ENCODE results near the gene SLC2A13. TPM values are rescaled to one million over a fixed set of nuclear protein-coding genes. Genes with fewer than 3 reads are reported as not detected.

SLC2A13 gene
- total RNA-seq, 1 donor from 2014 or later = 8.4 TPM

- Histone ChIP-seq H3K27ac (ENCODE audit: low read depth, low read length) (no peak overlapping the region), H3K36me3 (ENCODE audit: control insufficient read depth in 3 of 3, insufficient read depth in 3 of 3, low read length in 3 of 3) (no peaks in the 10 kb centered on the region), H3K4me1 (ENCODE audit: control insufficient read depth in 3 of 3, insufficient read depth in 3 of 3, low read length in 3 of 3) (no peaks in the 10 kb centered on the region), H3K9me3 (ENCODE audit: control insufficient read depth in 3 of 3, low read length in 3 of 3) (no peaks in the 10 kb centered on the region), H3K4me3 (ENCODE audit: low read length in 3 of 3) (no peak overlapping the region), H3K9ac (ENCODE audit: low read depth in 1 of 3, low read length in 3 of 3) (no peak overlapping the region), H3K27me3 (ENCODE audit: control insufficient read depth in 3 of 3, insufficient read depth in 3 of 3, low read length in 3 of 3) (no peaks in the 10 kb centered on the region)
Measured at GRCh38 chr12:40138526-40138925, 32.6 kb upstream of the SLC2A13 start.

DNA sequence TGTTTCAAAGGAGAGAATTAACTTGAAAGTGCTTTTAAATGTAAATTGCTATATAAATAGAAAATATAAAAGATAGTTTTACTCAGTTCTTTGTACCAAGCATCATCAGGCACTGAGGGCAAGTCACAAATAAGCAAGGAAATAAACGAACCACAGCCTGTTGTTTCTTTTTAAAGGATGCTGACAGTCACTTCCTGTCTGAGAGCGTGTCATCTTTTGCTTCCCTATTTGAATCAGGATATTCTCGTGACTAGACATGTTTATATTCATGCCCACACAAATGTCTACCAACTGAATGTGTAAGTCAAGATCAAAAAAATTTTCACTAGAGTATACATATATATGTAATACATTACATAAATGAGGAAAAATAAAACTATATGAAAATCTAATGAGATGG lies 31.4 kb upstream of the SLC2A13 start:
- no peak overlapping the region for H3K9ac ChIP-seq (ENCODE audit: low read depth in 1 of 3, low read length in 3 of 3)
- H3K36me3 ChIP-seq (ENCODE audit: control insufficient read depth in 3 of 3, insufficient read depth in 3 of 3, low read length in 3 of 3) = no peaks in the 10 kb centered on the region
- H3K4me1 ChIP-seq (ENCODE audit: control insufficient read depth in 3 of 3, insufficient read depth in 3 of 3, low read length in 3 of 3) = no peaks in the 10 kb centered on the region
- no peak overlapping the region for H3K27ac ChIP-seq (ENCODE audit: low read depth, low read length)
- no peak overlapping the region for H3K4me3 ChIP-seq (ENCODE audit: low read length in 3 of 3)
- H3K27me3 ChIP-seq (ENCODE audit: control insufficient read depth in 3 of 3, insufficient read depth in 3 of 3, low read length in 3 of 3) = no peaks in the 10 kb centered on the region
- no peaks in the 10 kb centered on the region for H3K9me3 ChIP-seq (ENCODE audit: control insufficient read depth in 3 of 3, low read length in 3 of 3)

- no peak overlapping the region for H3K9ac ChIP-seq (ENCODE audit: low read depth in 1 of 3, low read length in 3 of 3)
- H3K36me3 ChIP-seq (ENCODE audit: control insufficient read depth in 3 of 3, insufficient read depth in 3 of 3, low read length in 3 of 3) = no peaks in the 10 kb centered on the region
- H3K4me1 ChIP-seq (ENCODE audit: control insufficient read depth in 3 of 3, insufficient read depth in 3 of 3, low read length in 3 of 3) = no peaks in the 10 kb centered on the region
- H3K27ac ChIP-seq (ENCODE audit: low read depth, low read length) = no peak overlapping the region
- no peaks in the 10 kb centered on the region for H3K27me3 ChIP-seq (ENCODE audit: control insufficient read depth in 3 of 3, insufficient read depth in 3 of 3, low read length in 3 of 3)
- H3K9me3 ChIP-seq (ENCODE audit: control insufficient read depth in 3 of 3, low read length in 3 of 3) = no peaks in the 10 kb centered on the region
- H3K4me3 ChIP-seq (ENCODE audit: low read length in 3 of 3) = no peak overlapping the region
Measured at GRCh38 chr12:40127408-40127807, 21.5 kb upstream of the SLC2A13 start.

- Histone ChIP-seq H3K9ac (ENCODE audit: low read depth in 1 of 3, low read length in 3 of 3) (no peak overlapping the region), H3K4me1 (ENCODE audit: control insufficient read depth in 3 of 3, insufficient read depth in 3 of 3, low read length in 3 of 3) (no peaks in the 10 kb centered on the region), H3K36me3 (ENCODE audit: control insufficient read depth in 3 of 3, insufficient read depth in 3 of 3, low read length in 3 of 3) (no peaks in the 10 kb centered on the region), H3K27ac (ENCODE audit: low read depth, low read length) (no peak overlapping the region), H3K9me3 (ENCODE audit: control insufficient read depth in 3 of 3, low read length in 3 of 3) (no peaks in the 10 kb centered on the region), H3K27me3 (ENCODE audit: control insufficient read depth in 3 of 3, insufficient read depth in 3 of 3, low read length in 3 of 3) (no peaks in the 10 kb centered on the region), H3K4me3 (ENCODE audit: low read length in 3 of 3) (no peak overlapping the region)
Measured at GRCh38 chr12:40123496-40123895, 17.6 kb upstream of the SLC2A13 start.

- no peaks in the 10 kb centered on the region for H3K27me3 ChIP-seq (ENCODE audit: control insufficient read depth in 3 of 3, insufficient read depth in 3 of 3, low read length in 3 of 3)
- H3K27ac ChIP-seq (ENCODE audit: low read depth, low read length) = no peak overlapping the region
- H3K4me3 ChIP-seq (ENCODE audit: low read length in 3 of 3) = no peak overlapping the region
- H3K9ac ChIP-seq (ENCODE audit: low read depth in 1 of 3, low read length in 3 of 3) = no peak overlapping the region
- H3K9me3 ChIP-seq (ENCODE audit: control insufficient read depth in 3 of 3, low read length in 3 of 3) = no peaks in the 10 kb centered on the region
- H3K36me3 ChIP-seq (ENCODE audit: control insufficient read depth in 3 of 3, insufficient read depth in 3 of 3, low read length in 3 of 3) = no peaks in the 10 kb centered on the region
- no peaks in the 10 kb centered on the region for H3K4me1 ChIP-seq (ENCODE audit: control insufficient read depth in 3 of 3, insufficient read depth in 3 of 3, low read length in 3 of 3)
Measured at GRCh38 chr12:40122842-40123241, 17.0 kb upstream of the SLC2A13 start.

DNA sequence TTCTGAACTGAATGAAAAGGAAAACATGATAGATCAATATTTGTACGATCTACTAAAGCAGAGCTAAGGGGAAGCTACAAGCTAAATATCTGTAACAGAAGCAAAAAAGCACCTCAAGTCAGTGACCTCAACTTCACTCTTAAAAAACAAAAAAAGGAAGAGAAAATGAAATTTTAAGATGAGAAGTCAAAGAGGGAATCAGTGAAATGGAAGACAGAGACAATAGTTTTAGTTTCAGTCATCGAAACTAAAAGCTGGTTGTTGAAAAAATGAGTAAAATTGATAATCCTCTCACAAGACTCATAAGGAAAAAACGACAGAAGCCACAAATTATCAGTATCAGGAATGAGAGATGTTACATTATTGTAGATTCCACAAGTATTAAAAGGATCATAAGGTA lies 11.9 kb upstream of the SLC2A13 start:
- Histone ChIP-seq H3K4me3 (ENCODE audit: low read length in 3 of 3) (no peak overlapping the region), H3K4me1 (ENCODE audit: control insufficient read depth in 3 of 3, insufficient read depth in 3 of 3, low read length in 3 of 3) (no peaks in the 10 kb centered on the region), H3K27me3 (ENCODE audit: control insufficient read depth in 3 of 3, insufficient read depth in 3 of 3, low read length in 3 of 3) (no peaks in the 10 kb centered on the region), H3K36me3 (ENCODE audit: control insufficient read depth in 3 of 3, insufficient read depth in 3 of 3, low read length in 3 of 3) (no peaks in the 10 kb centered on the region), H3K9me3 (ENCODE audit: control insufficient read depth in 3 of 3, low read length in 3 of 3) (no peaks in the 10 kb centered on the region), H3K27ac (ENCODE audit: low read depth, low read length) (no peak overlapping the region), H3K9ac (ENCODE audit: low read depth in 1 of 3, low read length in 3 of 3) (no peak overlapping the region)

GRCh38 chr12:40110586-40110985 lies 4.7 kb upstream of the SLC2A13 start:
- peaks cover 0 to 5% (median 0%) of the 10 kb centered on the region in 3 donors for H3K4me1 ChIP-seq (ENCODE audit: control insufficient read depth in 3 of 3, insufficient read depth in 3 of 3, low read length in 3 of 3)
- no peak overlapping the region for H3K27ac ChIP-seq (ENCODE audit: low read depth, low read length)
- H3K9ac ChIP-seq (ENCODE audit: low read depth in 1 of 3, low read length in 3 of 3) = no peak overlapping the region
- no peak overlapping the region for H3K4me3 ChIP-seq (ENCODE audit: low read length in 3 of 3)
- H3K9me3 ChIP-seq (ENCODE audit: control insufficient read depth in 3 of 3, low read length in 3 of 3) = no peaks in the 10 kb centered on the region
- H3K27me3 ChIP-seq (ENCODE audit: control insufficient read depth in 3 of 3, insufficient read depth in 3 of 3, low read length in 3 of 3) = peaks cover 0 to 3% (median 0%) of the 10 kb centered on the region in 3 donors
- no peaks in the 10 kb centered on the region for H3K36me3 ChIP-seq (ENCODE audit: control insufficient read depth in 3 of 3, insufficient read depth in 3 of 3, low read length in 3 of 3)

DNA sequence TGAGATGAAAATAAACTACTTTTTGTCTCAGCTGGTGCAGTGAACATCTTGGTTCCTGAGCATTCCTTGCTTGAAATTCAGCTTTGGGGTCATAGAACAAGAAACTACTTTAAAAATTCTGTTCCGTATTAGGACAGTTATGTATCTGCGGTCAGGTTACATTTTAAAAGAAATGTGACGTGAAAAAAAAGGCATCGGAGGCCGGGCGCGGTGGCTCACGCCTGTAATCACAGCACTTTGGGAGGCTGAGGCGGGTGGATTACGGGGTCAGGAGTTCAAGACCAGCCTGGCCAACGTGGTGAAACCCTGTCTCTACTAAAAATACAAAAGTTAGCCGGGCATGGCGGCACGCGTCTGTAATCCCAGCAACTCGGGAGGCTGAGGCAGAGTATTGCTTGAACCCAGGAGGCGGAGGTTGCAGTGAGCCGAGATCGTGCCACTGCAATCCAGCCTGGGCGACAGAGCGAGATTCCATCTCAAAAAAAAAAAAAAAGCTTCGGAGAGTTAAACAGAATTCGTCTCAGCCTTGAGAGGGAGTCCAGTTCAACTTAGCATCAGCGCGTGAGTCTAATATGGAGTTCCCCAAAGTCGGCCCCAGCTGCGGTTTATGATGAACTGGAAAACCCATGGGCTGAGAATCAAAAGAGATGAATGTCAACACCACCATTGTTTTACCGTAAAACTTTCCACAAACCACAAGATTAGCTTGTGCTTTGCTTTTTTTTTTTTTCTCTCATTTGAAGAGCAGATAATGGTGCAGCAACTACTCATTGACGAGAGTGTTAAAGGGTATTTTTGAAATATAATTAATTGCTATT lies 2.1 kb upstream of the SLC2A13 start:
- Histone ChIP-seq H3K9ac (ENCODE audit: low read depth in 1 of 3, low read length in 3 of 3) (no peak overlapping the region), H3K27me3 (ENCODE audit: control insufficient read depth in 3 of 3, insufficient read depth in 3 of 3, low read length in 3 of 3) (peaks cover 0 to 3% (median 0%) of the 10 kb centered on the region in 3 donors), H3K9me3 (ENCODE audit: control insufficient read depth in 3 of 3, low read length in 3 of 3) (no peaks in the 10 kb centered on the region), H3K4me1 (ENCODE audit: control insufficient read depth in 3 of 3, insufficient read depth in 3 of 3, low read length in 3 of 3) (peaks cover 3 to 9% (median 8%) of the 10 kb centered on the region in 3 donors), H3K27ac (ENCODE audit: low read depth, low read length) (no peak overlapping the region), H3K4me3 (ENCODE audit: low read length in 3 of 3) (no peak overlapping the region), H3K36me3 (ENCODE audit: control insufficient read depth in 3 of 3, insufficient read depth in 3 of 3, low read length in 3 of 3) (no peaks in the 10 kb centered on the region)

DNA sequence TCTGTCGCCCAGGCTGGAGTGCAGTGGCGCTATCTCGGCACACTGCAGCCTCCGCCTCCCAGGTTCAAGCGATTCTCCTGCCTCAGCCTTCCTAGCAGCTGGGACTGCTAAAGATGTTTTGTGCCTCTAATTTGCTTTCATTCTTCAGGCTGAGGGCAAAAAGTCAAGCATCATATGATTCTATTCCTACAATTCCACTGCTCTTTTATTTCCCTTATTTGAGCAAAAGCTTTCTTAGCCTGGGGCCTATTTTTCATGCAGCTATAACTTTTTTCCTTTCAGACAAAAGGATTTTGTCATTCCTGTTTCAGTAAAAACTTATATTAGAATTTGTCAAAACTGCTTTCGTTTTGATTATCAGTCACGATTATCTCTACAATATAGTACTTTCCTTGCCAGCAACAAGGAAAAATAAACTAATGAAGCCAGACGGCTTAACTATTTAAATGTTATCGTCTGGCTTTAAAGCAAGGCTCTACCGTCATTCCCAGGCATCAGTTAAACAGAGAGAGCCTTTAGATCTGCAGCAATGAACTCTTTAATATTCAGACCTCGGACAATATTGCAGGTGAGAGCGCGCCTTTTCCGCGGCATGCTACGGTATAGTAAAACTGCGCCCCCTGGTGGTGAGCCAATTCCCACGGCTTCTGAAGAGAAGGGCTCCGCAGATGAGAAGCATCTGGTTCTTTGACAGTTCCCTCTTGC lies 1.4 kb upstream of the SLC2A13 start:
- Histone ChIP-seq H3K27ac (ENCODE audit: low read depth, low read length) (no peak overlapping the region), H3K4me1 (ENCODE audit: control insufficient read depth in 3 of 3, insufficient read depth in 3 of 3, low read length in 3 of 3) (peaks cover 3 to 9% (median 8%) of the 10 kb centered on the region in 3 donors), H3K27me3 (ENCODE audit: control insufficient read depth in 3 of 3, insufficient read depth in 3 of 3, low read length in 3 of 3) (peaks cover 0 to 3% (median 0%) of the 10 kb centered on the region in 3 donors), H3K9me3 (ENCODE audit: control insufficient read depth in 3 of 3, low read length in 3 of 3) (no peaks in the 10 kb centered on the region), H3K4me3 (ENCODE audit: low read length in 3 of 3) (peak overlapping the region; percentile 38 to 80 (median 52)), H3K36me3 (ENCODE audit: control insufficient read depth in 3 of 3, insufficient read depth in 3 of 3, low read length in 3 of 3) (no peaks in the 10 kb centered on the region), H3K9ac (ENCODE audit: low read depth in 1 of 3, low read length in 3 of 3) (no peak overlapping the region)

GRCh38 chr12:40106655-40107054 lies 774 bp upstream of the SLC2A13 start:
- peak overlapping the region in 2 of 3 donors; percentile 52 to 80 for H3K4me3 ChIP-seq (ENCODE audit: low read length in 3 of 3)
- no peak overlapping the region for H3K27ac ChIP-seq (ENCODE audit: low read depth, low read length)
- peaks cover 0 to 3% (median 0%) of the 10 kb centered on the region in 3 donors for H3K27me3 ChIP-seq (ENCODE audit: control insufficient read depth in 3 of 3, insufficient read depth in 3 of 3, low read length in 3 of 3)
- no peaks in the 10 kb centered on the region for H3K36me3 ChIP-seq (ENCODE audit: control insufficient read depth in 3 of 3, insufficient read depth in 3 of 3, low read length in 3 of 3)
- H3K4me1 ChIP-seq (ENCODE audit: control insufficient read depth in 3 of 3, insufficient read depth in 3 of 3, low read length in 3 of 3) = peaks cover 3 to 9% (median 8%) of the 10 kb centered on the region in 3 donors
- no peaks in the 10 kb centered on the region for H3K9me3 ChIP-seq (ENCODE audit: control insufficient read depth in 3 of 3, low read length in 3 of 3)
- no peak overlapping the region for H3K9ac ChIP-seq (ENCODE audit: low read depth in 1 of 3, low read length in 3 of 3)
